IMR-90 (cell line): ENCODE data around the gene MAPRE3. TPM values are rescaled to one million over a fixed set of nuclear protein-coding genes. Genes with fewer than 3 reads are reported as not detected.

Experiments used
- ATAC-seq: fragments of 200-7000 bp; cut with Tn5 transposase; 2 replicates; pipeline ENCODE4 v1.9.1; 2020; ENCODE audit warnings: low read depth, mild to moderate bottlenecking, moderate library complexity
- BruUV-seq: library from RNA; stranded (reverse); fragments of 400-500 nt; replicated peaks from 2 replicates; lab custom pipeline; 2021; lab: Mats Ljungman, UMichigan
- CTCF ChIA-PET: fragments of 300-600 bp; formaldehyde crosslinking; extraction: SDS; loops from one replicate; lab custom pipeline; 2021; ENCODE audit warnings: antibody characterized with exemption; lab: Yijun Ruan, JAX
- POLR2A ChIA-PET: fragments of 300-600 bp; sonication (Branson Sonifier 250); formaldehyde crosslinking; loops from one replicate; lab custom pipeline; 2022; ENCODE audit warnings: antibody characterized with exemption; ENCODE audit not compliant: unreplicated experiment; lab: Charles Lee
- DNase-seq: peaks from one replicate; pipeline ENCODE4 v3.0.0; 2013
- H2AFZ ChIP-seq: replicated peaks from 2 replicates; pipeline ENCODE3; 2013; ENCODE audit warnings: low read length, mild to moderate bottlenecking; ENCODE audit not compliant: poor library complexity
- H2AK5ac ChIP-seq: 2 replicates; pipeline ENCODE4 v1.6.1; 2013; ENCODE audit warnings: low read depth, low read length, inconsistent platforms
- H2AK9ac ChIP-seq: replicated peaks from 2 replicates; pipeline ENCODE3; 2013; ENCODE audit warnings: mild to moderate bottlenecking, low read depth, low read length, moderate library complexity; ENCODE audit not compliant: poor library complexity
- H2BK120ac ChIP-seq: 2 replicates; pipeline ENCODE4 v1.6.1; 2013; ENCODE audit warnings: low read depth, low read length, inconsistent platforms
- H2BK15ac ChIP-seq: 3 replicates; pipeline ENCODE4 v1.6.1; 2013; ENCODE audit warnings: low read depth, low read length, inconsistent platforms
- H2BK20ac ChIP-seq: 2 replicates; pipeline ENCODE4 v1.6.1; 2013; ENCODE audit warnings: low read depth, mild to moderate bottlenecking, inconsistent platforms, low read length, moderate library complexity
- H2BK5ac ChIP-seq: 2 replicates; pipeline ENCODE4 v1.6.1; 2013; ENCODE audit warnings: mild to moderate bottlenecking, low read depth, low read length, inconsistent platforms; ENCODE audit not compliant: poor library complexity, severe bottlenecking
- H3K14ac ChIP-seq: replicated peaks from 2 replicates; pipeline ENCODE4 v1.6.1; 2013; ENCODE audit warnings: low read depth, low read length, inconsistent platforms
- H3K18ac ChIP-seq: 2 replicates; pipeline ENCODE4 v1.6.1; 2013; ENCODE audit warnings: low read depth, low read length, control low read depth
- H3K23ac ChIP-seq: 2 replicates; pipeline ENCODE4 v1.6.1; 2013; ENCODE audit warnings: low read depth, low read length, inconsistent platforms
- H3K27ac ChIP-seq: 2 replicates; pipeline ENCODE4 v1.5.1; 2013; ENCODE audit warnings: mild to moderate bottlenecking, control low read depth, low read length; ENCODE audit not compliant: insufficient read depth
- H3K27me3 ChIP-seq: 2 replicates; pipeline ENCODE4 v1.6.1; 2013; ENCODE audit warnings: low read length; ENCODE audit not compliant: control insufficient read depth, insufficient read depth
- H3K36me3 ChIP-seq: 2 replicates; pipeline ENCODE4 v1.6.1; 2013; ENCODE audit warnings: low read length, mixed read lengths; ENCODE audit not compliant: control insufficient read depth, insufficient read depth
- H3K4ac ChIP-seq: 2 replicates; pipeline ENCODE4 v1.6.1; 2013; ENCODE audit warnings: low read depth, low read length, inconsistent platforms
- H3K4me1 ChIP-seq: 2 replicates; pipeline ENCODE4 v1.6.1; 2013; ENCODE audit warnings: low read length, mixed read lengths; ENCODE audit not compliant: control insufficient read depth, insufficient read depth
- H3K4me2 ChIP-seq: 2 replicates; pipeline ENCODE4 v1.6.1; 2013; ENCODE audit warnings: low read depth, mild to moderate bottlenecking, control low read depth, low read length, moderate library complexity
- H3K4me3 ChIP-seq: 2 replicates; pipeline ENCODE4 v1.5.1; 2013; ENCODE audit warnings: low read depth, mild to moderate bottlenecking, control low read depth, low read length, moderate library complexity; ENCODE audit not compliant: insufficient read depth
- H3K56ac ChIP-seq: 2 replicates; pipeline ENCODE4 v1.6.1; 2013; ENCODE audit warnings: low read length, inconsistent platforms; ENCODE audit not compliant: insufficient read depth; ENCODE audit errors: extremely low read depth
- H3K79me1 ChIP-seq, 2 experiments: 2 replicates each; pipeline ENCODE4 v1.6.1; 2013; ENCODE audit warnings: low read length in 2 of 2, inconsistent platforms in 1 of 2, low read depth in 1 of 2
- H3K9ac ChIP-seq: 2 replicates; pipeline ENCODE4 v1.6.1; 2013; ENCODE audit warnings: low read depth, low read length, control low read depth
- H3K9me1 ChIP-seq: 2 replicates; pipeline ENCODE4 v1.6.1; 2013; ENCODE audit warnings: low read length, inconsistent platforms; ENCODE audit not compliant: insufficient read depth
- H3K9me3 ChIP-seq: 2 replicates; pipeline ENCODE4 v1.6.1; 2013; ENCODE audit warnings: low read length; ENCODE audit not compliant: control insufficient read depth, insufficient read depth
- H4K20me1 ChIP-seq: 2 replicates; pipeline ENCODE4 v1.6.1; 2013; ENCODE audit warnings: low read length, inconsistent platforms; ENCODE audit not compliant: insufficient read depth
- H4K5ac ChIP-seq: 2 replicates; pipeline ENCODE4 v1.6.1; 2013; ENCODE audit warnings: mild to moderate bottlenecking, low read depth, low read length, control low read depth
- H4K8ac ChIP-seq, 2 experiments: 2 replicates each; pipeline ENCODE4 v1.6.1; 2013; ENCODE audit warnings: low read depth in 2 of 2, low read length in 2 of 2, control low read depth in 1 of 2, inconsistent platforms in 1 of 2
- H4K91ac ChIP-seq: 2 replicates; pipeline ENCODE4 v1.6.1; 2013; ENCODE audit warnings: low read depth, low read length, inconsistent platforms; ENCODE audit not compliant: insufficient read depth
- BHLHE40 ChIP-seq: fragments of 150-350 bp; IDR thresholded peaks from 2 replicates; pipeline ENCODE4 v1.6.1; 2016; ENCODE audit warnings: mild to moderate bottlenecking, low read depth, low read length
- CHD1 ChIP-seq: IDR thresholded peaks from 2 replicates; pipeline ENCODE4 v1.6.1; 2012; ENCODE audit warnings: low read depth, low read length, improper control_type of control experiment
- FOS ChIP-seq: fragments of 150-350 bp; IDR thresholded peaks from 2 replicates; pipeline ENCODE4 v1.6.1; 2016; ENCODE audit warnings: low read depth, low read length
- MAZ ChIP-seq: IDR thresholded peaks from 2 replicates; pipeline ENCODE4 v1.6.1; 2012; ENCODE audit warnings: low read depth, mild to moderate bottlenecking, low read length, improper control_type of control experiment, moderate library complexity, borderline replicate concordance
- NFE2L2 ChIP-seq: fragments of 150-350 bp; IDR thresholded peaks from 2 replicates; pipeline ENCODE4 v1.6.1; 2016; ENCODE audit warnings: low read depth, mild to moderate bottlenecking, low read length
- POLR2A ChIP-seq: IDR thresholded peaks from 2 replicates; pipeline ENCODE4 v1.6.1; 2012; ENCODE audit warnings: mild to moderate bottlenecking, low read depth, low read length
- RAD21 ChIP-seq: IDR thresholded peaks from 2 replicates; pipeline ENCODE4 v1.6.1; 2012; ENCODE audit warnings: low read length, improper control_type of control experiment
- RCOR1 ChIP-seq: IDR thresholded peaks from 2 replicates; pipeline ENCODE4 v1.6.1; 2012; ENCODE audit warnings: mild to moderate bottlenecking, low read length, improper control_type of control experiment; ENCODE audit not compliant: insufficient replicate concordance
- WGBS, 2 experiments: methylation state at CpG; one replicate each; pipeline versions ENCODE4 v1.1.5 to v1.1.7; 2013; ENCODE audit warnings: missing lambda C conversion rate in 2 of 2; ENCODE audit not compliant: insufficient read length in 1 of 2; ENCODE audit errors: extremely low coverage in 2 of 2; 5-methylcytosine and 5-hydroxymethylcytosine counted together
- dilution Hi-C: fragments of 300-500 bp; cut with HindIII; formaldehyde crosslinking; loops from one replicate; pipeline ENCODE4 v1.14.3; 2018; ENCODE audit warnings: low sequenced_read_pairs; ENCODE audit not compliant: unreplicated experiment
- in situ Hi-C: fragments of 300-500 bp; cut with MboI; formaldehyde crosslinking; loops from 3 replicates; pipeline ENCODE4 v1.14.3; 2019; ENCODE audit warnings: low sequenced_read_pairs, inconsistent platforms, mixed read lengths
- intact Hi-C: fragments of 100-400 bp; cut with micrococcal nuclease; formaldehyde crosslinking; loops from 2 replicates; pipeline ENCODE4 v1.10.0; 2022
- polyA plus RNA-seq, 3 experiments: library from polyadenylated mRNA; depleted of rRNA; stranded (reverse); fragments of >200 nt; gene quantifications; 2 replicates each; pipeline ENCODE4 v1.2.3, GENCODE V29; 2012; ENCODE audit warnings: low replicate concordance in 1 of 3
- total RNA-seq: library from RNA; depleted of rRNA; stranded (reverse); fragments of >200 nt; gene quantifications from 2 replicates; pipeline ENCODE4 v1.2.3, GENCODE V29; 2012
- TF ChIP-seq, protein P1 (sequence below): conservative IDR thresholded peaks from 2 replicates; pipeline ENCODE4 v1.5.1; 2012; ENCODE audit warnings: mild to moderate bottlenecking, low read depth, low read length, improper control_type of control experiment
- TF ChIP-seq, protein P2 (sequence below): fragments of 150-350 bp; IDR thresholded peaks from 2 replicates; pipeline ENCODE4 v1.6.1; 2016; ENCODE audit warnings: low read depth, mild to moderate bottlenecking, low read length, moderate library complexity, borderline replicate concordance

MAPRE3 gene
- total and polyA plus RNA-seq, 2 of the 4 experiments (the other 2 are of a cell fraction), result 1.8 to 20.3 TPM

DNA sequence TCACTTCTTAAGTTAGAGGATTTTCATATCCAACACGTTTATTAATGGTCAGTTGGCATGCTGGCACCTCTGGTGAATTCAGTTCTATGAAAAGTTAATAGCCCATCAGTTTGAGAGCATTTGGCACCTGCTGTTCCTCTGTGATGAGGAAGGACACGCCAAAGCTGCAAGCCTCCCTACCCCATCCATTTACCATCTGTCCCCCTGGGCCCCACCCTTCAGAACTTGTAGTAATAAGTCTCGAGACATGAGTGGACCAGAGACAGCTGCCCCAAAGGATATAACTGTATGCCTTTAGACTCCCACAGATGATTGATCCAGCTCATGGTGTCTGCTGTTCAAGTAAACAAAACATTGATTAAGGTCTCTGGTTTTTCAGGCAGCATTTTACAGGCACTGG, 94.7 kb downstream of the MAPRE3 start:
- Histone ChIP-seq H2BK20ac (no peak overlapping the region), H3K27me3 (no peaks in the 10 kb centered on the region), H4K5ac (no peak overlapping the region), H2BK5ac (no peak overlapping the region), H2BK15ac (no peak overlapping the region), H3K9me3 (no peaks in the 10 kb centered on the region), H3K4me1 (peaks cover 13% of the 10 kb centered on the region; the same call in 1 of the 2 replicates), H2AK5ac (no peak overlapping the region), H4K20me1 (peaks cover 20% of the 10 kb centered on the region), H3K9me1 (peaks cover 31% of the 10 kb centered on the region; the same call in 1 of the 2 replicates), H3K79me1 (peaks cover 54 to 74% of the 10 kb centered on the region in 2 experiments), H2BK120ac (no peak overlapping the region), H4K91ac (no peak overlapping the region), H3K18ac (no peak overlapping the region), H3K4me3 (no peak overlapping the region), H3K14ac (no peak overlapping the region), H4K8ac (no peak overlapping the region), H3K36me3 (peaks cover 36% of the 10 kb centered on the region), H3K23ac (no peak overlapping the region), H2AK9ac (no peak overlapping the region), H3K9ac (no peak overlapping the region), H3K27ac (no peak overlapping the region), H2AFZ (no peak overlapping the region), H3K4ac (no peak overlapping the region), H3K56ac (no peak overlapping the region), H3K4me2 (no peak overlapping the region)
- POLR2A ChIA-PET, result interaction anchor here (0.5 to 1.0 kb wide), 2 partner anchors 15 to 207 kb away, joined by 3 read pairs; no protein-coding TSS in a partner anchor
- no TSS peak for BruUV-seq
- ATAC-seq (no peak), DNase-seq (no peak)
- dilution Hi-C loops, result no loop called here
- in situ Hi-C loops, result no loop called here
- CTCF ChIA-PET, result no interaction called here
- no CpG with 5 or more reads among the region's 3 CpGs for WGBS, 2 experiments
- no peak for TF ChIP-seq BHLHE40
- no peak for TF ChIP-seq POLR2A
- TF ChIP-seq RCOR1, result no peak
- no peak for TF ChIP-seq MAZ
- TF ChIP-seq, protein P1, sequence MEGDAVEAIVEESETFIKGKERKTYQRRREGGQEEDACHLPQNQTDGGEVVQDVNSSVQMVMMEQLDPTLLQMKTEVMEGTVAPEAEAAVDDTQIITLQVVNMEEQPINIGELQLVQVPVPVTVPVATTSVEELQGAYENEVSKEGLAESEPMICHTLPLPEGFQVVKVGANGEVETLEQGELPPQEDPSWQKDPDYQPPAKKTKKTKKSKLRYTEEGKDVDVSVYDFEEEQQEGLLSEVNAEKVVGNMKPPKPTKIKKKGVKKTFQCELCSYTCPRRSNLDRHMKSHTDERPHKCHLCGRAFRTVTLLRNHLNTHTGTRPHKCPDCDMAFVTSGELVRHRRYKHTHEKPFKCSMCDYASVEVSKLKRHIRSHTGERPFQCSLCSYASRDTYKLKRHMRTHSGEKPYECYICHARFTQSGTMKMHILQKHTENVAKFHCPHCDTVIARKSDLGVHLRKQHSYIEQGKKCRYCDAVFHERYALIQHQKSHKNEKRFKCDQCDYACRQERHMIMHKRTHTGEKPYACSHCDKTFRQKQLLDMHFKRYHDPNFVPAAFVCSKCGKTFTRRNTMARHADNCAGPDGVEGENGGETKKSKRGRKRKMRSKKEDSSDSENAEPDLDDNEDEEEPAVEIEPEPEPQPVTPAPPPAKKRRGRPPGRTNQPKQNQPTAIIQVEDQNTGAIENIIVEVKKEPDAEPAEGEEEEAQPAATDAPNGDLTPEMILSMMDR, result no peak
- TF ChIP-seq, protein P2, sequence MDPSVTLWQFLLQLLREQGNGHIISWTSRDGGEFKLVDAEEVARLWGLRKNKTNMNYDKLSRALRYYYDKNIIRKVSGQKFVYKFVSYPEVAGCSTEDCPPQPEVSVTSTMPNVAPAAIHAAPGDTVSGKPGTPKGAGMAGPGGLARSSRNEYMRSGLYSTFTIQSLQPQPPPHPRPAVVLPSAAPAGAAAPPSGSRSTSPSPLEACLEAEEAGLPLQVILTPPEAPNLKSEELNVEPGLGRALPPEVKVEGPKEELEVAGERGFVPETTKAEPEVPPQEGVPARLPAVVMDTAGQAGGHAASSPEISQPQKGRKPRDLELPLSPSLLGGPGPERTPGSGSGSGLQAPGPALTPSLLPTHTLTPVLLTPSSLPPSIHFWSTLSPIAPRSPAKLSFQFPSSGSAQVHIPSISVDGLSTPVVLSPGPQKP, result no peak
- no peak for TF ChIP-seq NFE2L2
- TF ChIP-seq RAD21, result no peak
- TF ChIP-seq FOS, result no peak
- TF ChIP-seq CHD1, result no peak
- intact Hi-C loops, result no loop called here
